Measurements from ENCODE around the gene HDAC1.

HDAC1 gene

DNA sequence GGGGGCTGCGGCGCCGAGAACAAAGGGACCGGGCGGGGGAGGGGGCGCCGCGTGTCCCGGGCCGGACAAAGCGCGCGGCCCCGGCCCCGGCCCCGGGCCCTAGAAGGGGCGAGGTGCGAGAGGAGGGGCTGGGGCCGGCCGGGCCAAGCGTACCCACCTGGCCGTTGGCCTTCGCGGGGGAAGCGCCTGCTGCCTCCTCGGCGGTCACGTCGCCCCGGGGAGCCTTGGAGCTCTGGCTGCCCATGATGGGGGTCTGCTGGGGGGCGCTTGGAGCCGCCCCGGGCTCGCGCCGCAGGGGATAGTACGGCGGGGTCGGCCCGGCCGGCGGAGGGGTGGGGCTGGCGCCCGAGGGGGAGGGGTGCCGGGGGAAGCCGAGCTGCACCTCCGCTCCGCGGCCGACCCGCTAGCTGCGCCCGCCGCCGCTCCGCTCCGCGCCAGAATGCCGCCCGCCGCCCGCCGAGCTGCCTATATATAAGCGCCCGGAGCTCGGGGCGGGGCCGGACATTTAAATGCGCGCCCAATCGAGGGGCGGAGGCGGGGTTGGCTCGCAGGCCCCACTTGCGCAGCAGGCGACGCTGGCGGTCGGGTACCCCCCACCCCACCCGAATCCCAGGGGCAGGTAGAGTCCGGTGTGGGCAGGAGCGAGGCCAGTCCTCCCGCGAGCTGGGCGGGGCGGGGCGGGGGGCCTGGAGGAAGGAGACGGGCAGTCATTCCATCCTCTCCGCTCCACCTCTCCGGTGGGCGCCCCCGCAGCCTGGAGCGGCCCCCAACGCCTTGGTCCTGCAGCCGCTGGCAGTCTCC, 44.1 kb downstream of the HDAC1 start, which contains the start of gene MARCKSL1:
TSS of gene MARCKSL1 (minus strand) at position 444 of the 801 bp plus-strand sequence. CDS start at position 244, 200 bp downstream.
- ChIA-PET CTCF (interaction anchor here (0.7 to 2.3 kb wide), 14 partner anchors 8 to 93 kb away, joined by 3 to 11 read pairs (median 4); partner anchors contain the start of gene BSDC1), POLR2A (interaction anchor here (0.6 to 2.9 kb wide), 70 partner anchors 10 to 649 kb away, joined by 3 to 92 read pairs (median 5); partner anchors contain the start of genes BSDC1, CCDC28B, HDAC1 and IQCC)
- DNase-seq (ENCODE audit: extremely low spot score), result peak; percentile 86
- TF ChIP-seq, protein P1, sequence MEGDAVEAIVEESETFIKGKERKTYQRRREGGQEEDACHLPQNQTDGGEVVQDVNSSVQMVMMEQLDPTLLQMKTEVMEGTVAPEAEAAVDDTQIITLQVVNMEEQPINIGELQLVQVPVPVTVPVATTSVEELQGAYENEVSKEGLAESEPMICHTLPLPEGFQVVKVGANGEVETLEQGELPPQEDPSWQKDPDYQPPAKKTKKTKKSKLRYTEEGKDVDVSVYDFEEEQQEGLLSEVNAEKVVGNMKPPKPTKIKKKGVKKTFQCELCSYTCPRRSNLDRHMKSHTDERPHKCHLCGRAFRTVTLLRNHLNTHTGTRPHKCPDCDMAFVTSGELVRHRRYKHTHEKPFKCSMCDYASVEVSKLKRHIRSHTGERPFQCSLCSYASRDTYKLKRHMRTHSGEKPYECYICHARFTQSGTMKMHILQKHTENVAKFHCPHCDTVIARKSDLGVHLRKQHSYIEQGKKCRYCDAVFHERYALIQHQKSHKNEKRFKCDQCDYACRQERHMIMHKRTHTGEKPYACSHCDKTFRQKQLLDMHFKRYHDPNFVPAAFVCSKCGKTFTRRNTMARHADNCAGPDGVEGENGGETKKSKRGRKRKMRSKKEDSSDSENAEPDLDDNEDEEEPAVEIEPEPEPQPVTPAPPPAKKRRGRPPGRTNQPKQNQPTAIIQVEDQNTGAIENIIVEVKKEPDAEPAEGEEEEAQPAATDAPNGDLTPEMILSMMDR (IDR thresholded peaks at IDR 0.05; ENCODE audit: control extremely low read depth, extremely low read depth, low read depth, missing control alignments), result no peak

DNA sequence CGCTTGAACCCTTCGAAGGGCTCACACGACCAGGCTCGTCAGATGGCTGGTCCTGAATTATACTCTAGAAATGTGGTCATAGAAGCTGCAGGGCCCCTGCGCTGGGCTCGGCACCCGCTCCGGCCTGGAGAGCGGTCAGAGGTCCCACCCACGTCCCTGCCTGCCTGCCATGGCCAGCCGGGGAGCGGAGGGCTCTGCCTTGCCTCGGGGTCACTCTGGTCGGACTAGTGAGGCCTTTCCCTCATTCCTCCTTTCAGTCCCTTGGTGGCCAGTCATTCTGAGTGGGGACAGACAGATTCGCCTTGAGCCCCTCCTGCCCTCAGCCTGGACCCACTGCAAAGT, 44.7 kb downstream of the HDAC1 start:
- TF ChIP-seq, protein P1 (IDR thresholded peaks at IDR 0.05; ENCODE audit: control extremely low read depth, extremely low read depth, low read depth, missing control alignments), result no peak

DNA sequence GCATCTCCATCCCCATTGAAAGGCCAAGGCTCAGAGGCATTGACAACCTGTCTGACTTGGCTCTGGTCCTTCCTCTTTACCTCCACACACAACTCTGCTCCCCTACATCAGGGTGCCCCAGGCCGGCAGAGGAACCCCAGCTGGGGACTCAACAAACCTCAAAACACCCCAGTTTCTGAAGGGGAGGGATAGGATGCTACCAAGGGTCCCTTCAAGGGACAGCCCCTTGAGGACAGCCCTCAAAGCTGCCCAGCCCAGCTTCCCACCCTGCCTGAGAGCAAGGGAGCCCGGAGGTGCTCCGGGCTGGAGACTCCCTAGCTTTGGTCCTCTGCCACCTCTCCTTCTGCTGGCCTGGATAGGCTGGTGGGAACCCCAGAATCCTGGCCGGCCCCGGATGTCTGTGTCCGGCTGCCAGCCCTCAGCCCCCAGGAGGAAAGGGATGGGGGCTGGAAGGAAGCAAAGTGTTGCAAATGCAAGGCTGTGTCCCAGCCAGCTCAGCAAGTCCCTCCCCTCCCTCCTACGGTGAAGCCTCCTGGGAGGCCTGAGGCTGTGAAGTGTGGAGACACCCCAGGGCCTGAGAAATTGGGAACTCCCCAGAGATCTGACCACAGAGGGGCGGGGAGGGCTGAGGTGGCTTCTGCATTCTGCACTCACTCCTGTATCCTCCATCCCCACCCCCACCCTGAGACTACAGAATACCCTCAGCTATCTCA, 45.2 kb downstream of the HDAC1 start:
- TF ChIP-seq, protein P1 (IDR thresholded peaks at IDR 0.05; ENCODE audit: control extremely low read depth, extremely low read depth, low read depth, missing control alignments), result no peak
- peak; percentile 84 for DNase-seq (ENCODE audit: extremely low spot score)
- ChIA-PET POLR2A (interaction anchor here (1.0 to 2.9 kb wide), 13 partner anchors 9 to 324 kb away, joined by 3 to 92 read pairs (median 9); partner anchors contain the start of genes BSDC1 and KHDRBS1), CTCF (interaction anchor here (0.8 to 2.3 kb wide), 11 partner anchors 8 to 89 kb away, joined by 3 to 11 read pairs (median 4); no protein-coding TSS in a partner anchor)

More for the DNA sequence above, 44.7 kb downstream of the HDAC1 start:
- ChIA-PET CTCF (interaction anchor here (0.8 to 2.3 kb wide), 15 partner anchors 8 to 94 kb away, joined by 3 to 11 read pairs (median 4); partner anchors contain the start of gene BSDC1), POLR2A (interaction anchor here (0.6 to 2.9 kb wide), 64 partner anchors 9 to 648 kb away, joined by 3 to 92 read pairs (median 5); partner anchors contain the start of genes BSDC1, CCDC28B, HDAC1 and IQCC)
- no peak for DNase-seq (ENCODE audit: extremely low spot score)

DNA sequence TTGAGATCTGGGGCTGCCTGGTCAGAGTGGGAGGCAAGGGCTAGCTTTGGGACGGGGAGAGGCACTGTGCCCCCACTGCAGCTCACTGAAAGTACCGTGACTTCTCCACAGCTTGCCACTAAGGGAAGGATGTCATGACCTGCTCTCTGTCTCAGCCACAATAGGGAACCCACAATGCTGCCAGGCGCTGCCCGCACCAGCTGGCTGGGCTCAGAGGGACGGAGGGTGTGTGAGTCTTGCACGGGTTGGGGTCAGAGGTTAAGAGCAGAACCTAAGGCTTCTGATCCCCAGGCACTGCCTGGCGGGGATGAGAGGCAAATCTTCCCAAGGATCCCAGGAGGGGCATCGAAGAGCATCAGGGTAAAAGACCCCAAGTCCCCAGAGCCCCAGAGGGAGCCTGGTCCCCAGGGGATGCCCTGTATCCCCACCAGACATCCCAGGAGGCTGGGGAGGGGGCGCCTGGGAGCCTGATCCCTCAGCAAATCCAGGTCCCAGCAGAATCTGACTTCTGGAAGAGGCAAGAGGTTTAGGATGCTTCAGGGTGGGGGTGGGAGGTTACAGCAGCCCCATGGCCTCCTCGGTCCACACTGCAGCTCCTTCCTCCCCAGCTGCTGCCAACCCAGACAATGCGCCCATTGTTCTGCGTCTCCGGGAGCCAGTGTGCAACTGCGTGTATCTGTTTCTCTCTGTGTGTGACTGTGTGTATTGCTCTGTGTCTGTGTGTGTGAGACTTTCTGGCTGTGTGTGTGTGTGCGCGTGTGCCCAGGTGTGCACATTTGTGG, 46.2 kb downstream of the HDAC1 start:
- POLR2A ChIA-PET, result interaction anchor here (1.0 to 2.9 kb wide), 4 partner anchors 10 to 141 kb away, joined by 4 to 92 read pairs (median 39); no protein-coding TSS in a partner anchor
- TF ChIP-seq, protein P1 (IDR thresholded peaks at IDR 0.05; ENCODE audit: control extremely low read depth, extremely low read depth, low read depth, missing control alignments), result no peak
- CTCF ChIA-PET, result interaction anchor here (0.6 to 2.3 kb wide), 7 partner anchors 10 to 90 kb away, joined by 3 to 11 read pairs (median 5); no protein-coding TSS in a partner anchor
- no peak for DNase-seq (ENCODE audit: extremely low spot score)

DNA sequence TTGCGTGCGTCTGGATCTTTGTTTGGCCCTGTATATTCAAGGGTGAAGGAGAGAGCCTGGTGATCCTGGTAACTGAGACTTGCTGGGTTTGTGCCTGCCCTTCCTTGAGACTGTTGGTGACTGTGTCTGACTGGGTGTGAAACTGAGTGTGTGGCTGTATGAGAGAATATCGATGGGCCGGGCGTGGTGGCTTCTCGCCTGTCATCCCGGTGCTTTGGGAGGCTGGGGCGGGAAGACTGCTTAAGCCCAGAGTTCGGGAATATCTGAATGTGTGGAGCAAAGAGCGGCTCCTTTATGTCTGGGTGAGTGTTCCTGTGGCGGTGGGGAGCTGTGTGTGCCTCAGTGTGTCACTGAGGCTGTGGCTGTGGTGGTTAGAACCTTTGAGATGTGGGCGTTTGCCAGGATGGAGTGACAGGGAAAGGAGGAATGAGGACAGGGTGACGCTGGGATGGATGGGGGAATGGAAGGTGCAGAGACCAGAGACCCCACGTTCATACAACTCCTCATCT, 46.8 kb downstream of the HDAC1 start:
- POLR2A ChIA-PET, result no interaction called here
- CTCF ChIA-PET, result interaction anchor here (2.0 kb wide), 1 partner anchor 90 kb away, joined by 4 read pairs; no protein-coding TSS in a partner anchor
- no peak for DNase-seq (ENCODE audit: extremely low spot score)
- TF ChIP-seq, protein P1 (IDR thresholded peaks at IDR 0.05; ENCODE audit: control extremely low read depth, extremely low read depth, low read depth, missing control alignments), result no peak
